A673 (cell line): ENCODE results near the gene MAPKAP1. TPM values are rescaled to one million over a fixed set of nuclear protein-coding genes. Genes with fewer than 3 reads are reported as not detected.

Experiments used
- BruUV-seq: library from RNA; stranded (reverse); fragments of 400-500 nt; replicated peaks from 2 replicates; lab custom pipeline; 2021; lab: Mats Ljungman, UMichigan
- CTCF ChIA-PET: fragments of 300-600 bp; sonication (Branson Sonifier 250); formaldehyde crosslinking; loops from one replicate; lab custom pipeline; 2022; ENCODE audit warnings: antibody characterized with exemption; lab: Charles Lee
- POLR2A ChIA-PET: fragments of 300-600 bp; sonication (Branson Sonifier 250); formaldehyde crosslinking; loops from one replicate; lab custom pipeline; 2022; ENCODE audit warnings: antibody characterized with exemption; ENCODE audit not compliant: low non-redundant PET; lab: Charles Lee
- DNase-seq: peaks from one replicate; pipeline ENCODE4 v3.0.0-alpha.2; 2015; ENCODE audit warnings: low spot score
- H3K27ac ChIP-seq: fragments of 200-600 bp; sonication (generic); 2 replicates; pipeline ENCODE4 v1.5.1; 2016; ENCODE audit warnings: mixed run types, low read depth, mild to moderate bottlenecking, mixed read lengths, antibody characterized with exemption, low read length; ENCODE audit not compliant: poor library complexity, severe bottlenecking
- H3K27me3 ChIP-seq: fragments of 200-600 bp; sonication (generic); replicated peaks from 2 replicates; pipeline ENCODE4 v1.6.1; 2017; ENCODE audit warnings: mixed run types, low read depth, mild to moderate bottlenecking, mixed read lengths, antibody characterized with exemption, low read length; ENCODE audit not compliant: insufficient read depth, poor library complexity
- H3K36me3 ChIP-seq: fragments of 200-600 bp; sonication (generic); 2 replicates; pipeline ENCODE4 v1.6.1; 2016; ENCODE audit warnings: mixed run types, mild to moderate bottlenecking, mixed read lengths, antibody characterized with exemption, low read length; ENCODE audit not compliant: insufficient read depth, poor library complexity, severe bottlenecking
- H3K4me1 ChIP-seq: fragments of 200-600 bp; sonication (generic); 2 replicates; pipeline ENCODE4 v1.6.1; 2017; ENCODE audit warnings: mixed run types, mild to moderate bottlenecking, mixed read lengths, antibody characterized with exemption, low read length; ENCODE audit not compliant: insufficient read depth, poor library complexity, severe bottlenecking
- H3K4me3 ChIP-seq: fragments of 200-600 bp; sonication (generic); 2 replicates; pipeline ENCODE4 v1.5.1; 2016; ENCODE audit warnings: low read depth, mixed run types, mild to moderate bottlenecking, mixed read lengths, low read length; ENCODE audit not compliant: poor library complexity, severe bottlenecking
- H3K9me3 ChIP-seq: fragments of 200-600 bp; sonication (generic); 2 replicates; pipeline ENCODE4 v1.6.1; 2016; ENCODE audit warnings: mixed run types, low read depth, mild to moderate bottlenecking, mixed read lengths, antibody characterized with exemption, low read length; ENCODE audit not compliant: poor library complexity, severe bottlenecking
- CTCF ChIP-seq: fragments of 300-800, 200-600 bp; sonication (generic); conservative IDR thresholded peaks from 2 replicates; pipeline ENCODE4 v1.5.1; 2017; ENCODE audit warnings: low read depth, mild to moderate bottlenecking, antibody characterized with exemption, low read length, moderate library complexity, mixed read lengths
- EZH2 ChIP-seq: fragments of 200-600 bp; sonication (generic); IDR thresholded peaks from 2 replicates; pipeline ENCODE4 v1.6.1; 2017; ENCODE audit warnings: borderline replicate concordance, low read depth, mild to moderate bottlenecking, mixed read lengths, antibody characterized with exemption, low read length; ENCODE audit not compliant: poor library complexity, severe bottlenecking
- intact Hi-C: fragments of 100-400 bp; cut with micrococcal nuclease; formaldehyde crosslinking; loops from one replicate; pipeline ENCODE4 v1.10.0; 2022; ENCODE audit not compliant: unreplicated experiment
- total RNA-seq: library from RNA; stranded (reverse); gene quantifications from 2 replicates; pipeline ENCODE4 v1.2.3, GENCODE V29; 2021

MAPKAP1 gene
- total RNA-seq, 1 experiment from 2014 or later, result 98.7 TPM

GRCh38 chr9:125633116-125633745, 73.8 kb downstream of the MAPKAP1 start:
- DNase-seq, result peak; percentile 30
- Histone ChIP-seq H3K36me3 (no peaks in the 10 kb centered on the region), H3K9me3 (no peaks in the 10 kb centered on the region), H3K27me3 (no peaks in the 10 kb centered on the region), H3K4me3 (no peak overlapping the region), H3K27ac (no peak overlapping the region), H3K4me1 (peaks cover 7% of the 10 kb centered on the region)
- TF ChIP-seq CTCF (no peak), EZH2 (no peak)
- ChIA-PET CTCF (interaction anchor here (1.2 kb wide), 1 partner anchor 225 kb away, joined by 3 read pairs; no protein-coding TSS in a partner anchor), POLR2A (no interaction called here)
- intact Hi-C loops, result loop anchor here (5.0 kb wide), 1 partner anchor 76 kb away; no protein-coding TSS in a partner anchor
- no TSS peak for BruUV-seq

GRCh38 chr9:125632321-125633115, 74.5 kb downstream of the MAPKAP1 start:
- ChIA-PET CTCF (interaction anchor here (1.2 kb wide), 1 partner anchor 225 kb away, joined by 3 read pairs; no protein-coding TSS in a partner anchor), POLR2A (no interaction called here)
- DNase-seq, result no peak
- Histone ChIP-seq H3K9me3 (no peaks in the 10 kb centered on the region), H3K4me3 (no peak overlapping the region), H3K27ac (no peak overlapping the region), H3K4me1 (peaks cover 7% of the 10 kb centered on the region), H3K27me3 (no peaks in the 10 kb centered on the region), H3K36me3 (no peaks in the 10 kb centered on the region)
- intact Hi-C loops, result loop anchor here (5.0 kb wide), 1 partner anchor 75 kb away; no protein-coding TSS in a partner anchor
- BruUV-seq, result no TSS peak
- TF ChIP-seq CTCF, result no peak
- no peak for TF ChIP-seq EZH2

- H3K9me3 ChIP-seq, result no peaks in the 10 kb centered on the region
- H3K4me1 ChIP-seq, result peaks cover 14% of the 10 kb centered on the region
- CTCF ChIA-PET, result interaction anchor here (0.6 kb wide), 1 partner anchor 41 kb away, joined by 4 read pairs; no protein-coding TSS in a partner anchor
- H3K27ac ChIP-seq, result no peak overlapping the region
- H3K36me3 ChIP-seq, result no peaks in the 10 kb centered on the region
- TF ChIP-seq EZH2 (no peak), CTCF (peak; percentile 73)
- no peaks in the 10 kb centered on the region for H3K27me3 ChIP-seq
- POLR2A ChIA-PET, result no interaction called here
- peak; percentile 58 for DNase-seq
- intact Hi-C loops, result loop anchor here (5.0 kb wide), 1 partner anchor 74 kb away; no protein-coding TSS in a partner anchor
- no TSS peak for BruUV-seq
- H3K4me3 ChIP-seq, result no peak overlapping the region
Measured at GRCh38 chr9:125631391-125632085, 75.5 kb downstream of the MAPKAP1 start.
